ENCODE results near the gene ARL4D.
A peak's percentile ranks its signal among the peaks of the same experiment; 100 is the strongest.

Gene ARL4D

GRCh38 chr17:43398724-43399595, at the start of gene ARL4D:
TSS of gene ARL4D (plus strand) at chr17:43398993. CDS start at chr17:43399733, 740 bp downstream.
- Histone ChIP-seq H3K36me3 (ENCODE audit: control insufficient read depth in 1 of 2, insufficient read depth in 2 of 2, low read length in 2 of 2) (no peaks in the 10 kb centered on the region), H3K27me3 (ENCODE audit: low read depth, low read length) (no peaks in the 10 kb centered on the region), H3K9me3 (ENCODE audit: control insufficient read depth in 1 of 2, low read length in 2 of 2) (no peaks in the 10 kb centered on the region), H3K4me1 (ENCODE audit: control insufficient read depth in 1 of 2, insufficient read depth in 2 of 2, low read length in 2 of 2) (peaks cover 3 to 43% of the 10 kb centered on the region in 2 donors), H3K27ac (ENCODE audit: low read length) (peak within 1 kb of the TSS; percentile 67), H3K4me3 (ENCODE audit: low read depth in 1 of 2, low read length in 2 of 2) (peak within 1 kb of the TSS; percentile 79 to 84)

GRCh38 chr17:43349142-43349541, 49.7 kb upstream of the ARL4D start:
- H3K27ac ChIP-seq (ENCODE audit: low read length) = no peak overlapping the region
- H3K36me3 ChIP-seq (ENCODE audit: control insufficient read depth in 1 of 2, insufficient read depth in 2 of 2, low read length in 2 of 2) = no peaks in the 10 kb centered on the region
- H3K4me3 ChIP-seq (ENCODE audit: low read depth in 1 of 2, low read length in 2 of 2) = no peak overlapping the region
- H3K9me3 ChIP-seq (ENCODE audit: control insufficient read depth in 1 of 2, low read length in 2 of 2) = peaks cover 11 to 30% of the 10 kb centered on the region in 2 donors
- no peaks in the 10 kb centered on the region for H3K27me3 ChIP-seq (ENCODE audit: low read depth, low read length)
- H3K4me1 ChIP-seq (ENCODE audit: control insufficient read depth in 1 of 2, insufficient read depth in 2 of 2, low read length in 2 of 2) = no peaks in the 10 kb centered on the region

DNA sequence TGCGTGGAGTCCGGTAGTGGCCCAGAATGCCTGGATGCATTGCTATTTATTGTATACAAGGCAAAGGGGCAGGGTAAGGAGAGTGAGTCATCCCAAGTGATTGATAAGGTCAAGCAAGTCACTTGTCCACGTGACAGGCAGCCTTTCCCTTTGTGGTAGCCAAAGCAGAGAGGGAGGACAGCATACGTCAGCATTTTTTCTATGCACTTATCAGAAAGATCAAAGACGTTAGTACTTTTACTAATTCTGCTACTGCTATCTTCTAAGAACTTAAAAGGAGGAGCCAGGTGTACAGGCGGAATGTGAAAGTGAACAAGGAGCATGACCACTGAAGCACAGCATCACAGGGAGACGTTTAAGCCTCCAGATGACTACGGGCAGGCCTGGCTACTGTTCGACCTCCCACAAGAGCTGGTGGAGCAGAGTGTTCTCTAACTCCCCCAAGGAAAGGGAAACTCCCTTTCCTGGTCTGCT, 47.9 kb upstream of the ARL4D start:
- Histone ChIP-seq H3K27ac (ENCODE audit: low read length) (no peak overlapping the region), H3K4me3 (ENCODE audit: low read depth in 1 of 2, low read length in 2 of 2) (no peak overlapping the region), H3K4me1 (ENCODE audit: control insufficient read depth in 1 of 2, insufficient read depth in 2 of 2, low read length in 2 of 2) (no peaks in the 10 kb centered on the region), H3K27me3 (ENCODE audit: low read depth, low read length) (no peaks in the 10 kb centered on the region), H3K36me3 (ENCODE audit: control insufficient read depth in 1 of 2, insufficient read depth in 2 of 2, low read length in 2 of 2) (no peaks in the 10 kb centered on the region), H3K9me3 (ENCODE audit: control insufficient read depth in 1 of 2, low read length in 2 of 2) (peaks cover 11 to 30% of the 10 kb centered on the region in 2 donors)

DNA sequence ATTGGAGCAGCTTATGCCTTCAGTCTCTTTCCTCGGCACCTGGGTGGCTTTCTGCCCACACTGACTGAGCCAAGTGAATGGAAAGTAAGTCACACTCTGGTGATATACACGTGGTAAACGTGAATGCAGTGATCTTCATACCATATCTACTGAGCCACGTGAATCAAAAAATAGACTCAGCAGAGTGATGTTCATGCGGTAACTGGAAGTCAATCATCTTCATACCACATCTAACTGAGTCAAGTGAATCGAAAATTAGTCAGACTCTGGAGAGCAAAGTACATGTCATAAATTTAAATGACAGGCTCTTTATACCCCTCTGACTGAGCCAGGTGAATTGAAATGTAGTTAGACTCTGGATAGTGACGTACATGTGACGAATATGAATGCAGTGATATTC, 47.1 kb upstream of the ARL4D start:
- Histone ChIP-seq H3K36me3 (ENCODE audit: control insufficient read depth in 1 of 2, insufficient read depth in 2 of 2, low read length in 2 of 2) (no peaks in the 10 kb centered on the region), H3K4me3 (ENCODE audit: low read depth in 1 of 2, low read length in 2 of 2) (no peak overlapping the region), H3K27me3 (ENCODE audit: low read depth, low read length) (no peaks in the 10 kb centered on the region), H3K4me1 (ENCODE audit: control insufficient read depth in 1 of 2, insufficient read depth in 2 of 2, low read length in 2 of 2) (no peaks in the 10 kb centered on the region), H3K9me3 (ENCODE audit: control insufficient read depth in 1 of 2, low read length in 2 of 2) (peaks cover 11 to 30% of the 10 kb centered on the region in 2 donors), H3K27ac (ENCODE audit: low read length) (no peak overlapping the region)

DNA sequence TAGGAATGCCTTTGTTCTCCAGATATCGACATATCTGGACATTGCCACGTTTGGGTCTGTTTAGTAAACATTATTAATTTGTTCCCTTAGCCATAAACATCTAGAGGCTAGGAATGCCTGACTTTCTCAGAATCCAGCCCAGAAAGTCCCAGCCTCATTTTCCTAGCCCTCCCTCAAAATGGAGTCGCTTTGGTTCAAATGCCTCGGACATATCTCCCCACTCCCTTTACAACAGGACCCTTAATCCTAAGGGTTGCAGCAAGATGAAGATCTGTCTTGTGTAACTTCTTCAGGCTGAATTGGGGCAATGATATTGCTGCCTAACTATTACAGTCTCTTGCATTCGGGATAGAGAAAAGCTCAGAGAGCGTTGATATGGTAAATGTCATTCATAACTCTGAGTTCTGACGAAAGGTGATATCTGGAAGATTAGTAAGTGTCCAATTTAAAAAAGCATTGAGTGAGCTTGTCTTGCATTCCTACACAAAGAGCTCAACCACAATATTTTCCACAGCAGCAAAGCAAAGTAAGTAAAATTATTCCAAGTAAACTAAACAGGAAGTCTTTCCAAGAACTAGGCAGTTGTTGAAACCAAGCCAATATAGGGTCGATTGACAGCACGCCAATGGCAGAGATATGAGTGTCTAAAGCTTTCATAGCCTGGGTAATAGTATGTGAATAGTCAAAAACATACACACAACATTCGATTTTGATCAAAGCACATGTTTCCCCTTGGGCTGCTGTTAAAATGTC, 46.0 kb upstream of the ARL4D start:
- Histone ChIP-seq H3K4me1 (ENCODE audit: control insufficient read depth in 1 of 2, insufficient read depth in 2 of 2, low read length in 2 of 2) (no peaks in the 10 kb centered on the region), H3K36me3 (ENCODE audit: control insufficient read depth in 1 of 2, insufficient read depth in 2 of 2, low read length in 2 of 2) (no peaks in the 10 kb centered on the region), H3K27me3 (ENCODE audit: low read depth, low read length) (no peaks in the 10 kb centered on the region), H3K4me3 (ENCODE audit: low read depth in 1 of 2, low read length in 2 of 2) (no peak overlapping the region), H3K27ac (ENCODE audit: low read length) (no peak overlapping the region), H3K9me3 (ENCODE audit: control insufficient read depth in 1 of 2, low read length in 2 of 2) (peaks cover 6 to 19% of the 10 kb centered on the region in 2 donors)

GRCh38 chr17:43353393-43353792, 45.4 kb upstream of the ARL4D start:
- Histone ChIP-seq H3K4me3 (ENCODE audit: low read depth in 1 of 2, low read length in 2 of 2) (no peak overlapping the region), H3K9me3 (ENCODE audit: control insufficient read depth in 1 of 2, low read length in 2 of 2) (peaks cover 0 to 14% of the 10 kb centered on the region in 2 donors), H3K27me3 (ENCODE audit: low read depth, low read length) (no peaks in the 10 kb centered on the region), H3K27ac (ENCODE audit: low read length) (no peak overlapping the region), H3K36me3 (ENCODE audit: control insufficient read depth in 1 of 2, insufficient read depth in 2 of 2, low read length in 2 of 2) (no peaks in the 10 kb centered on the region), H3K4me1 (ENCODE audit: control insufficient read depth in 1 of 2, insufficient read depth in 2 of 2, low read length in 2 of 2) (no peaks in the 10 kb centered on the region)

DNA sequence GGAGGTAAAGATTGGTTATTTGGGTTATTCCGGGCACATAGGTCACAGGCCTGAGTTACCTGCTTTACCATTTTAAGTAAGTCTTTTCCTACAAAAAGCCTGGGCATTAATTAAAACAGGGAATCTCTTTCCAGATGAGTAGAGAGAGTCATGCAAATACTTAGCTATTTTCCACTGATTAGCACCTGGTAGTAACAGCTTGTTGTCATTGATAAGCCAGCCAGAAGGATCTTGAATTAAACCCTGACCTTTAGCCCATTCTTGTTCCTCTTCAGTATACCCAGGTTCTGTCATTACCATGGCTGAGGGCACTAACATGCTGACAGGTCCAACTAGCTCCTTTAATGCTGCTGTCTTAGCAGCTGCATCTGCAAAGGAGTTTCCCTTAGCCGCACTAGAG, 44.4 kb upstream of the ARL4D start:
- H3K27ac ChIP-seq (ENCODE audit: low read length) = no peak overlapping the region
- H3K4me1 ChIP-seq (ENCODE audit: control insufficient read depth in 1 of 2, insufficient read depth in 2 of 2, low read length in 2 of 2) = no peaks in the 10 kb centered on the region
- H3K36me3 ChIP-seq (ENCODE audit: control insufficient read depth in 1 of 2, insufficient read depth in 2 of 2, low read length in 2 of 2) = no peaks in the 10 kb centered on the region
- no peaks in the 10 kb centered on the region for H3K27me3 ChIP-seq (ENCODE audit: low read depth, low read length)
- H3K4me3 ChIP-seq (ENCODE audit: low read depth in 1 of 2, low read length in 2 of 2) = no peak overlapping the region
- peaks cover 0 to 6% of the 10 kb centered on the region in 2 donors for H3K9me3 ChIP-seq (ENCODE audit: control insufficient read depth in 1 of 2, low read length in 2 of 2)

DNA sequence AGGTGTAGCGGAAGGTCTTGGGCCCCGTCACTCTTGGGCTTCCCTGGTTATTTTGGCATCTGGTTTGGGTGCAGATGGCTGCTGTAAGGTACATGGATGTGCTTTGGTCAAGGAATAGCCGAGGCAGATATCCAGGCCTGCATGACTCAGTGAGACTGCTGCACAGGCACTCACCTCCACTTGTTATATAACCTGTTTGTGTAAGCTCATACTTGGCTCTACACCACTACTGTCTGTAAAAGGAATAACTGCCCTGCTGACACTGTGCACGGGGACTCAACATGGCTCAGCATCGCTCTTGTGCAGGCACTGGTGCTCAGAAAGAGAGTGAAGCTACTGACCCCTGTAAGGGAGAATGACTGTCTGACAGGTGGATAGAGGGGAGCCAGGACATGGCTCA, 42.3 kb upstream of the ARL4D start:
- H3K4me1 ChIP-seq (ENCODE audit: control insufficient read depth in 1 of 2, insufficient read depth in 2 of 2, low read length in 2 of 2) = peaks cover 6 to 7% of the 10 kb centered on the region in 2 donors
- no peak overlapping the region for H3K4me3 ChIP-seq (ENCODE audit: low read depth in 1 of 2, low read length in 2 of 2)
- H3K27ac ChIP-seq (ENCODE audit: low read length) = no peak overlapping the region
- H3K27me3 ChIP-seq (ENCODE audit: low read depth, low read length) = no peaks in the 10 kb centered on the region
- no peaks in the 10 kb centered on the region for H3K36me3 ChIP-seq (ENCODE audit: control insufficient read depth in 1 of 2, insufficient read depth in 2 of 2, low read length in 2 of 2)
- H3K9me3 ChIP-seq (ENCODE audit: control insufficient read depth in 1 of 2, low read length in 2 of 2) = no peaks in the 10 kb centered on the region

DNA sequence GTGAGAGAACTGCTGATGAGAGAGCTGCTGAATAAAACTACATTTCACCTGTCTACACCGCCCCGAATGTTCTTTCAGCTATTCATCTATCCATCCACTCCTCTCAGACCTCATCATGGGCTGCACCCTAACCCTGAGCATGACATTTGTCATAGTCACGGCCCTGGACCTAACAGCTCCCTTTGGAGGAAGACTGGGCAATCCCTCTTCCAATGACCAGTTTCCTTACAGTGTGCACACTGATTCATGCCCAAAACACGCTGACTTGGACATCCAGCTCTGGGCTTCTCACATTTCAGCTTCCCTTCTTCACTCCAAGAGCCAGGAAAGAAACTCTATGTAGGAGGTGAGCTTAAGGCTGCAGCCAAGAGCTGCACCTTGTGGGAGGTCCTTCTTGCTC, 41.8 kb upstream of the ARL4D start:
- H3K36me3 ChIP-seq (ENCODE audit: control insufficient read depth in 1 of 2, insufficient read depth in 2 of 2, low read length in 2 of 2) = no peaks in the 10 kb centered on the region
- peaks cover 6 to 7% of the 10 kb centered on the region in 2 donors for H3K4me1 ChIP-seq (ENCODE audit: control insufficient read depth in 1 of 2, insufficient read depth in 2 of 2, low read length in 2 of 2)
- H3K27me3 ChIP-seq (ENCODE audit: low read depth, low read length) = no peaks in the 10 kb centered on the region
- no peak overlapping the region for H3K4me3 ChIP-seq (ENCODE audit: low read depth in 1 of 2, low read length in 2 of 2)
- no peaks in the 10 kb centered on the region for H3K9me3 ChIP-seq (ENCODE audit: control insufficient read depth in 1 of 2, low read length in 2 of 2)
- no peak overlapping the region for H3K27ac ChIP-seq (ENCODE audit: low read length)

DNA sequence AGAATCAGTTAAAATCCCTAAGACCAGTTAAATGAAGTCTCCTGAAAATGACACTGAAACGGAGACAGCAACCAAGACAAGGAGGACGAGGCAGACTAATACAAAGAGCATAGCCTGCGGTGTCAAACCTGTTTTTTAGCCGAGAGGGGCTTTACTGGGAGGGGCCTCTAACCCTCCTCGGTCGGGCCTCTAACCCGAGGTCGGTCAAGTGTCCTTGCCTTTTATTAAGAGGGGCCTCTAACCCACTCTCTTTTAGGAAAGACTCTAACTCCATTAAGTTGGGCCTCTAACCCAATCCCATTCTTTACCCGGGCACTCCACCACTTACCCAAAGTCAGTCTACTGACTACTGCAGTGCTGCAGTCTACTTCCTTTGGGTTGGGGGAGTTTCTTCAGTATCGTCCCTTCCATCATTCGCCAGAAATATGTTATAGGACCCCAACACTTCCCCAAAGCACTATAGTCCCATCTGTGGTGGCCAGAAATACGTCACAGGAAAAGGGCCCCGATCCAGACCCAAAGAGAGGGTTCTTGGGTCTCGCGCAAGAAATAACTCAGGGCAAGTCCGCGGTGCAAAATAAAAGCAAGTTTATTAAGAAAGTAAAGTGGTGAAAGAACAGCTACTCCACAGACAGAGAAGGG, 39.2 kb upstream of the ARL4D start:
- Histone ChIP-seq H3K27me3 (ENCODE audit: low read depth, low read length) (no peaks in the 10 kb centered on the region), H3K36me3 (ENCODE audit: control insufficient read depth in 1 of 2, insufficient read depth in 2 of 2, low read length in 2 of 2) (no peaks in the 10 kb centered on the region), H3K27ac (ENCODE audit: low read length) (peak overlapping the region; percentile 92), H3K4me1 (ENCODE audit: control insufficient read depth in 1 of 2, insufficient read depth in 2 of 2, low read length in 2 of 2) (peaks cover 6 to 7% of the 10 kb centered on the region in 2 donors), H3K4me3 (ENCODE audit: low read depth in 1 of 2, low read length in 2 of 2) (peak overlapping the region; percentile 31 to 85), H3K9me3 (ENCODE audit: control insufficient read depth in 1 of 2, low read length in 2 of 2) (no peaks in the 10 kb centered on the region)

DNA sequence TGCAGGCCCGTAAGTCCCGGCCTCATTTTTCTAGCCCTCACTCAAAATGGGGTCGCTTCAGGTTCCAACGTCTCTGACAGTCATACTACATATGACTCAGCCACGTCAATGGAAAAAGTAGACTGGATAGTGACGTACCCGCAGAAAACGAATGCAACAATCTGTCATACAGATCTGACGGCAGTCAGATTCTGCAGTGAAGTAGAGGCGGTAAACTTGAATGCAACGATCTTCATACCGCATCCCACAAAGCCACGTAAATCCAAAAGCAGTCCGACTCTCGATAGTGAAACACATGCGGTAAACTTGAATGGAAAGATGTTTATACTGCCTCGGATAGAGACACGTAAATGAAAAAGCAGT, 38.4 kb upstream of the ARL4D start:
- H3K27me3 ChIP-seq (ENCODE audit: low read depth, low read length) = no peaks in the 10 kb centered on the region
- H3K4me1 ChIP-seq (ENCODE audit: control insufficient read depth in 1 of 2, insufficient read depth in 2 of 2, low read length in 2 of 2) = peaks cover 6 to 7% of the 10 kb centered on the region in 2 donors
- H3K27ac ChIP-seq (ENCODE audit: low read length) = peak overlapping the region; percentile 92
- H3K4me3 ChIP-seq (ENCODE audit: low read depth in 1 of 2, low read length in 2 of 2) = peak overlapping the region; percentile 31 to 85
- H3K36me3 ChIP-seq (ENCODE audit: control insufficient read depth in 1 of 2, insufficient read depth in 2 of 2, low read length in 2 of 2) = no peaks in the 10 kb centered on the region
- no peaks in the 10 kb centered on the region for H3K9me3 ChIP-seq (ENCODE audit: control insufficient read depth in 1 of 2, low read length in 2 of 2)

Data from muscle layer of duodenum (tissue), 2 donors.